Esophagus squamous epithelium (tissue), 5 donors: ENCODE data around the gene GJA3. TPM values are rescaled to one million over a fixed set of nuclear protein-coding genes. Genes with fewer than 3 reads are reported as not detected.

ENCODE experiments used
- DNase-seq: peaks from one replicate; lab custom pipeline; 2025; lab: John Stamatoyannopoulos, UW
- H3K27ac ChIP-seq, 4 donors: fragments of 200-600 bp; sonication (generic); one replicate each; pipeline ENCODE4 v1.5.1; 2016 to 2019; ENCODE audit warnings: mild to moderate bottlenecking in 1 of 4
- H3K27me3 ChIP-seq, 4 donors: fragments of 200-600 bp; sonication (generic); 1 replicate in 3 of 4; 2 replicates in 1 of 4; pipeline versions ENCODE4 v1.5.1 to v1.6.0; 2017 to 2021; ENCODE audit warnings: antibody characterized with exemption in 1 of 4
- H3K36me3 ChIP-seq, 3 donors: fragments of 200-600 bp; sonication (generic); one replicate each; pipeline ENCODE4 v1.5.1; 2016 to 2019
- H3K4me1 ChIP-seq, 3 donors: fragments of 200-600 bp; sonication (generic); one replicate each; pipeline ENCODE4 v1.5.1; 2017 to 2019
- H3K4me3 ChIP-seq, 4 donors: fragments of 200-600 bp; sonication (generic); 1 replicate in 3 of 4; 2 replicates in 1 of 4; pipeline ENCODE4 v1.5.1; 2016 to 2019; ENCODE audit warnings: mild to moderate bottlenecking in 2 of 4, moderate library complexity in 1 of 4
- H3K9me3 ChIP-seq, 3 donors: fragments of 200-600 bp; sonication (generic); one replicate each; pipeline ENCODE4 v1.5.1; 2016 to 2019
- POLR2A ChIP-seq, 4 donors: fragments of 450-650 bp; IDR thresholded peaks; one replicate each; pipeline ENCODE4 v1.6.1; 2017; ENCODE audit warnings: antibody characterized with exemption in 4 of 4, mild to moderate bottlenecking in 4 of 4, moderate library complexity in 3 of 4
- WGBS, 2 donors: methylation state at CpG; one replicate each; pipeline ENCODE4 v1.1.5; 2018; 5-methylcytosine and 5-hydroxymethylcytosine counted together
- intact Hi-C: fragments of 100-400 bp; cut with DNase I; formaldehyde crosslinking; loops from one replicate; pipeline ENCODE4 v1.15.0; 2022
- total RNA-seq, 4 donors: library from RNA; depleted of rRNA; stranded (reverse); fragments of >200 nt; gene quantifications; one replicate each; pipeline ENCODE4 v1.1.0, GENCODE V29; 2016
- TF ChIP-seq, protein P1 (sequence below), 6 experiments: fragments of 450-650 bp in 4 of 6; fragments of 200-600 bp in 2 of 6; sonication (generic) in 2 of 6; IDR thresholded peaks; one replicate each; pipeline ENCODE4 v1.5.1; 2016 to 2019; ENCODE audit warnings: antibody characterized with exemption in 6 of 6, mild to moderate bottlenecking in 4 of 6, moderate library complexity in 4 of 6
- donor health status: DM: yes; HTN: yes; CAD: no.

GJA3 gene
- total RNA-seq, 4 donors from 2014 or later: 0.45 to 1.3 (median 1.00) TPM

- intact Hi-C loops: no loop called here
- TF ChIP-seq, protein P1, sequence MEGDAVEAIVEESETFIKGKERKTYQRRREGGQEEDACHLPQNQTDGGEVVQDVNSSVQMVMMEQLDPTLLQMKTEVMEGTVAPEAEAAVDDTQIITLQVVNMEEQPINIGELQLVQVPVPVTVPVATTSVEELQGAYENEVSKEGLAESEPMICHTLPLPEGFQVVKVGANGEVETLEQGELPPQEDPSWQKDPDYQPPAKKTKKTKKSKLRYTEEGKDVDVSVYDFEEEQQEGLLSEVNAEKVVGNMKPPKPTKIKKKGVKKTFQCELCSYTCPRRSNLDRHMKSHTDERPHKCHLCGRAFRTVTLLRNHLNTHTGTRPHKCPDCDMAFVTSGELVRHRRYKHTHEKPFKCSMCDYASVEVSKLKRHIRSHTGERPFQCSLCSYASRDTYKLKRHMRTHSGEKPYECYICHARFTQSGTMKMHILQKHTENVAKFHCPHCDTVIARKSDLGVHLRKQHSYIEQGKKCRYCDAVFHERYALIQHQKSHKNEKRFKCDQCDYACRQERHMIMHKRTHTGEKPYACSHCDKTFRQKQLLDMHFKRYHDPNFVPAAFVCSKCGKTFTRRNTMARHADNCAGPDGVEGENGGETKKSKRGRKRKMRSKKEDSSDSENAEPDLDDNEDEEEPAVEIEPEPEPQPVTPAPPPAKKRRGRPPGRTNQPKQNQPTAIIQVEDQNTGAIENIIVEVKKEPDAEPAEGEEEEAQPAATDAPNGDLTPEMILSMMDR (IDR thresholded peaks at IDR 0.05): no peak
- TF ChIP-seq POLR2A (IDR thresholded peaks at IDR 0.05): no peak
- peaks cover 0 to 66% (median 0%) of the 10 kb centered on the region in 4 donors for H3K27me3 ChIP-seq
- H3K9me3 ChIP-seq: no peaks in the 10 kb centered on the region
- no peak overlapping the region for H3K4me3 ChIP-seq
- 92 to 93% methylated on average over 8 to 12 of the region's 16 CpGs for WGBS, 2 donors
- DNase-seq: no peak
- no peaks in the 10 kb centered on the region for H3K36me3 ChIP-seq
- H3K27ac ChIP-seq: no peak overlapping the region
- no peaks in the 10 kb centered on the region for H3K4me1 ChIP-seq
Measured at GRCh38 chr13:20148501-20149183, 12.2 kb downstream of the GJA3 start.

GRCh38 chr13:20146381-20146780, 14.5 kb downstream of the GJA3 start:
- no peaks in the 10 kb centered on the region for H3K9me3 ChIP-seq
- peaks cover 0 to 73% (median 5%) of the 10 kb centered on the region in 4 donors for H3K27me3 ChIP-seq
- DNase-seq: no peak
- intact Hi-C loops: no loop called here
- H3K36me3 ChIP-seq: no peaks in the 10 kb centered on the region
- H3K4me3 ChIP-seq: no peak overlapping the region
- 100% methylated on average over 1 of the region's 1 CpG for WGBS, 2 donors
- H3K27ac ChIP-seq: no peak overlapping the region
- peaks cover 0 to 8% (median 0%) of the 10 kb centered on the region in 3 donors for H3K4me1 ChIP-seq
- TF ChIP-seq, protein P1 (IDR thresholded peaks at IDR 0.05): no peak
- TF ChIP-seq POLR2A (IDR thresholded peaks at IDR 0.05): no peak

DNA sequence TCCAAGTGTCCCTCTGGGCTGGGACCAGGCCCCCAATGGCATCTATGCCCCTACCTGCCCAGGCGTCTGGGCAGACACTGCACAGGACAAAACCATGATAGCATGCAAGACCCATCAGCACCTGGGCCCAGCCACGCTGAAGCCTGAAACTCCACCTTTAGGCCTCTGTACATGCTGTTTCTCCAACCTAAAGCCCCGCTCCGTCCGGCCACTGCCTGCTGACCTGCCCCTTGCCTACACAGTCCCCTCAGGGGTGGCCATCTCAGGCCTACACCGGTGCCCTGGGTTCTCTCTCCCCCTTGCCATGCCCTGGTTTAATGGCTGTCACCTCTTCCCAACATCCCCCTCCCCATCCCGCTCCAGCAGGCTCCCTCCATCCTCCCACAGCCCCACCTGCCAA, 15.3 kb downstream of the GJA3 start:
- Histone ChIP-seq H3K27ac (no peak overlapping the region), H3K27me3 (peaks cover 0 to 72% (median 5%) of the 10 kb centered on the region in 4 donors), H3K36me3 (no peaks in the 10 kb centered on the region), H3K9me3 (no peaks in the 10 kb centered on the region), H3K4me3 (no peak overlapping the region), H3K4me1 (peaks cover 0 to 8% (median 0%) of the 10 kb centered on the region in 3 donors)
- 76 to 88% methylated on average over 7 of the region's 7 CpGs for WGBS, 2 donors
- intact Hi-C loops: no loop called here
- TF ChIP-seq, protein P1 (IDR thresholded peaks at IDR 0.05): no peak
- no peak for TF ChIP-seq POLR2A (IDR thresholded peaks at IDR 0.05)
- DNase-seq: no peak

DNA sequence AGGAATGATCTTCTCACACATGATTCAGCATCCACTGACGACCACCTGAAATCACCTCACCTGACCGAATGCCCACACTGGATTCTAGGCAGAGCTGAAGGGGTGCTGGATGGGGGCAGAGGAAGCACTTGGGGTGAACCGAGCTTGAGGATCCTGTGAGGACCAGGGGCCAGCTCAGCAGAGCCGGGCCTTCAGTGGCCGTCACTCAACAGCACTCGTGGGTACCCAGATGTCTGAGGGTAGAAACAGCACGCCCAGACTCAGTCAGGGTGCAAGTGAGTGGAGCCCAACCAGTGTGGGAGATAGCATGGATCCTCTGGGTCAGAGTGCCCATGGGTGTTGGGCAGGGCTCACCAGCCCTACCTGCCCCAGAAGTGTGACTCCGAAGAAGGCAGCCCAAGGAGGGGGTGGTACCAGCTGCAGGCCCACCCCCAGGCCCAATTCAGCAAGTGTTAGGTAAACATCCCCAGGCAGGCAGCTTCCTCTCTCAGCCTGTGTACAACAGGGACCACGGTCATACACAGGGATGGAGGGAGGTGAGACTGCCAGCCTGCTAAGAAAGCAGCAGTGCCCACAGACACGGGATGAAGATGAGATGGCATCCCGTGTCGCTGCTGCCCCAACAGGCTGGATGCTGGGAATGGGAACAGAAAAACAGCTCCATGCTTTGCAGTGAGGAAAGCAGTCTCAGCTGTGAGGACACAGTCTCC, 16.6 kb downstream of the GJA3 start:
- H3K4me1 ChIP-seq: peaks cover 0 to 8% (median 0%) of the 10 kb centered on the region in 3 donors
- 81 to 84% methylated on average over 7 to 9 of the region's 12 CpGs for WGBS, 2 donors
- intact Hi-C loops: no loop called here
- no peak overlapping the region for H3K4me3 ChIP-seq
- no peak for DNase-seq
- no peak for TF ChIP-seq POLR2A (IDR thresholded peaks at IDR 0.05)
- TF ChIP-seq, protein P1 (IDR thresholded peaks at IDR 0.05): no peak
- H3K36me3 ChIP-seq: no peaks in the 10 kb centered on the region
- H3K27ac ChIP-seq: no peak overlapping the region
- peaks cover 0 to 69% (median 5%) of the 10 kb centered on the region in 4 donors for H3K27me3 ChIP-seq
- no peaks in the 10 kb centered on the region for H3K9me3 ChIP-seq

DNA sequence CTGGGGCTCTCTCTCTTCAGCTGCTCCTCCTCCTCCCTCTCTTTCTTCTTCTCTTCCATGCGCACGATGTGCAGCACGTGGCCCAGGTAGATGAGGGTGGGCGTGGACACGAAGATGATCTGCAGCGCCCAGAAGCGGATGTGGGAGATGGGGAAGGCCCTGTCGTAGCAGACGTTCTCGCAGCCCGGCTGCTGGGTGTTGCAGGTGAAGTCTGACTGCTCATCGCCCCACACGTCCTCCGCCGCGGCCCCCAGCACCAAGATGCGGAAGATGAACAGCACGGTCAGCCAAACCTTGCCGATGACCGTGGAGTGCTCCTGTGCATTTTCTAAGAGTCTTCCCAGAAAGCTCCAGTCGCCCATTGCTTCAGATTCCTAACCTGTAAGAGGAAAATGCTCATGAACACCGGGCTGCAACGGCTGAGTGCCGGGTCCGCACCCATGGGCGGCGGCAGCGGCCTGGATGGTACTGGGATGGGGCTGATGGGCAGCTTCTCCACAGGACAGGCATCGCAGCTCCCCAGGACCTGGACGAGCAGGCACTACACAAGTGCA, 17.8 kb downstream of the GJA3 start:
- Histone ChIP-seq H3K36me3 (no peaks in the 10 kb centered on the region), H3K27me3 (peaks cover 0 to 76% (median 5%) of the 10 kb centered on the region in 4 donors)
- no peak for TF ChIP-seq POLR2A (IDR thresholded peaks at IDR 0.05)
- TF ChIP-seq, protein P1 (IDR thresholded peaks at IDR 0.05): no peak

More for the DNA sequence above, 17.8 kb downstream of the GJA3 start:
- intact Hi-C loops: no loop called here
- no peak for DNase-seq
- H3K4me1 ChIP-seq: peaks cover 0 to 8% (median 0%) of the 10 kb centered on the region in 3 donors
- H3K27ac ChIP-seq: no peak overlapping the region
- H3K9me3 ChIP-seq: no peaks in the 10 kb centered on the region
- no peak overlapping the region for H3K4me3 ChIP-seq
- 91 to 93% methylated on average over 10 to 15 of the region's 30 CpGs for WGBS, 2 donors
